Activated CD8-positive, alpha-beta memory T cell treated with anti-CD3 and anti-CD28 coated beads, Interleukin-2, amount 50 U/mL, for 48 hours (primary cell): Measurements from ENCODE around the gene TEC.
"Not testable (repeated sequence)": the region's sequence is repeated elsewhere in the genome, so short reads cannot be mapped to it uniquely, and the experiment has no call there.

ENCODE experiments used
- DNase-seq: peaks from one replicate; pipeline ENCODE4 v3.0.0-alpha.2; 2020

The TEC gene

GRCh38 chr4:48237996-48238645, 31.5 kb downstream of the TEC start:
- no peak for DNase-seq

GRCh38 chr4:48235050-48235449, 34.6 kb downstream of the TEC start:
- no peak for DNase-seq

DNA sequence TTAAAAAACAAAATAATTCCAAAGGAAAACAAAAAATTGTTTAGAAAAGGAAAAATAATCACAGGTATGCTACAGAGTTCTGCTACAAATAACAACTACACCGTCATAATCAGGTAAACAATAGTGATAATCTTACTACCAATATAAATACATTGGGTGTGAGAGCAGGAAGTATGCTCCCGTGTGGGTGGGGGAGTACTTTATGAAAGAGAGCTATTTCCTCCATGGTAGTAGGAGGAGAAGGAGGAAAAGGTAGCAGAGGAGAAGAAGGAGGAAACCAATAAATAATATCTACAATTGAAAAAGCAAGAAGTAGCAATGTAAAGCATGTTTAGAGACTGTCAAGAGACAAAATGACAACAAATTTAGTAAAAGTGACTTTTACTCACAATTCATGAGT, 35.1 kb downstream of the TEC start:
- DNase-seq = no peak

DNA sequence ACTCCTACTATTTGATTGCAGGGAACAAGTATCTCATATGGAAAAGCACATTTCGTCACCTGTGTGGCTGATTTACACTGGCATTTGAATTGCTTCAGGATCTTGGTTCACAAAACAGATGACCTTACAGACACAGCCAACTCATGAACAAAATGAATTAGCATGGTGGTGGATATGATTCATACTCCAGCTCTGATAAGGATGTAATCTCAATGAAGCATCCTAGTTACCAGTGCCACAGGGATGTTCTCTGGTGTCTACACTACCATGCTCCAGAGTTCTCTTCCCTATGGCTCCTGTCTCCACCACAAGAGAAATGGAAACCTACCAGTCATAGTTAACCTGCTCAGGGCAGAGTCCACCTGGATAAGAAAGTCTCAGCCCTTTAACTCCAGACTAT, 40.7 kb downstream of the TEC start:
- no peak for DNase-seq

GRCh38 chr4:48227662-48228061, 42.0 kb downstream of the TEC start:
- DNase-seq = no peak

DNA sequence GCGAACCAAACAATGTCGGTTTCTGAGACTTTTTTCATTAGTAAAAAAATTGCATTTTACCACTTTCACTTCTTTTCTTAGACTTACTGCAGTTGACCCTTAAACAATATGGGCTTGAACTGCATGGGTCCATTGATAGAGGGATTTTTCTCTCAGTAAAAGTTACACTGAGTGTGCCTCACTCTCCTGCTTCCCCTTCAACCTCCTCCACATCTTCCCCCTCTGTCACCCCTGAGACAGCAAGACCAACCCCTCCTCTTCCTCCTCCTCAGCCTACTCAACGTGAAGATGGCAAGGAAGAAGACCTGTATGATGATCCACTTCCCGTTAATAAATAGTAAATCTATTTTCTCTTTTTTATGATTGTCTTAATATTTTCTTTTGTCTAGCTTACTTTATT, 43.4 kb downstream of the TEC start:
- DNase-seq = no peak

DNA sequence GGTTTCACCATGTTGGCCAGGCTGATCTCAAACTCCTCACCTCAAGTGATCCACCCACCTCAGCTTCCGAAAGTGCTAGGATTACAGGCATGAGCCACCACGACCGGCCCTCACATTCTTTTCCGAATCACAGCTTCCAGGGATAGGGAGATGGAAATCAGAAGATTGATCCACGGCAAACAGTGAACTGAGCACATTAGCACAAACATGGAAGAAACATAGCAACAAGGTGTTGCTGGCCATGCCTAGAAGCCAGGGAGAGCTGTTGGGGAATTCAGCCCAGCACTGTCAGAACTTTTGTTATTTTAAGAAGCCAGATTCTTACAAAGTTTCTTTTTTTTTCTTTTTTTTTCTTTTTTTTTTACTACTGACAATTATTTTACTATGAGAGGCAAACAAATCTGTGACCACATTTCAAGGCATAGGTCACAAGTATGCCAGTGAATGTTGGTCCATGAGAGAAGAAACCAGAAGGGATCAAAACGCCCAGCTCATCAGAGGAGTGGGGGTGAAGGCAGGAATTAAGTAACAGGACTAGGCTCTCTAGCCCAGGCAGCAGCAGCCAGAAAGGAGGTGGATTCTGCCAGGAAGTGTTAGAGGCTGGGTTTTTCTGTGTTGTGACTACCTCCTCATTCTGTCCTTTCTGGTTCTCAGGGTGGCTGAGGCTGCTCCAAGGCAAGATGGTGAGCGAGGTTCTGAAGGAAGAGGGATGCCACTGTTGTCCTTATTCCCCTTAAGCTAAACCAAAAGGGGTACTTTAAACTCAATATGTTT, 44.1 kb downstream of the TEC start:
- no peak for DNase-seq

GRCh38 chr4:48224606-48225005, 45.0 kb downstream of the TEC start:
- DNase-seq = no peak

GRCh38 chr4:48223633-48224295, 45.9 kb downstream of the TEC start:
- DNase-seq = no peak

GRCh38 chr4:48222491-48222890, 47.1 kb downstream of the TEC start:
- DNase-seq = no peak

- DNase-seq = not testable (repeated sequence)
Measured at GRCh38 chr4:48219430-48219829, 50.2 kb downstream of the TEC start.

GRCh38 chr4:48216563-48216962, 53.1 kb downstream of the TEC start:
- no peak for DNase-seq

GRCh38 chr4:48215977-48216376, 53.7 kb downstream of the TEC start:
- no peak for DNase-seq

DNA sequence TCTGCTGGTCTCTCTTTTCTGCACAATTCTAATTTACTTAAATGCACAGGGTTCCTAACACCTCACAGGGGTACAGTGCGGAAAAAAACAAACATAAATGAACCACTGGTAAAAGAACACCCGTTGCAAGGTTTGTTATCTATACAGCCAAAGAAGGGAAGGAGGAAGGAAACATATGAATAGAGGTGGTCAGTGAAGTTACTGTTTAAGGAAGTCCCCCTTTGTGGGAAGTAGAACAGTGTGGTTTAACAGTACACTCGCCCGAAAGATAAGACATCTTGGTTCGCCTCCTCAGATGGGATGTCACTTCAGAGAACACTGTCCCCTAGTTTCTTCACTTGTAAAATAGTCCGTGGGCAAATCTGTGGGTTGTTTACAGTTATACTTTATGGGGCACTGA, 57.5 kb downstream of the TEC start:
- DNase-seq = no peak

- no peak for DNase-seq
Measured at GRCh38 chr4:48210966-48211328, 58.7 kb downstream of the TEC start.

GRCh38 chr4:48205626-48206025, 64.0 kb downstream of the TEC start:
- DNase-seq = no peak

DNA sequence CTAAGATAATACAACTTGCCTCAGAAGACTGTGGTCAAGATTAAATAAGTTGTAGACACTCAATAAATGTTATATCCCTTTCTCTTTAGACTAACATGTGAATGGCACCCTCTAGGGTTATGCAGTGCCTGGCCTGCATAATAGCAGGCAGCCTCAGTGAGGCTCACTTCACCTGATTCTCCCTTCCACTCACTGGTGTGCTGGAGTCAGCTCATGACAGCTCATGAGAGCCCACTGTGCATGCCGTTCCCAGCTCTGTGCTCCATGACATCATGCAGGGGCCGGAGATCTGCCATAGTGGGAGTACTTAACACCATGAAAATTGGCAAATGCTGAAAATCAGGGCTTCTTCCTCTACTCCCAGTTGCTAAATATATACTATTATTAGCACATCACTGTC, 64.5 kb downstream of the TEC start:
- no peak for DNase-seq

DNA sequence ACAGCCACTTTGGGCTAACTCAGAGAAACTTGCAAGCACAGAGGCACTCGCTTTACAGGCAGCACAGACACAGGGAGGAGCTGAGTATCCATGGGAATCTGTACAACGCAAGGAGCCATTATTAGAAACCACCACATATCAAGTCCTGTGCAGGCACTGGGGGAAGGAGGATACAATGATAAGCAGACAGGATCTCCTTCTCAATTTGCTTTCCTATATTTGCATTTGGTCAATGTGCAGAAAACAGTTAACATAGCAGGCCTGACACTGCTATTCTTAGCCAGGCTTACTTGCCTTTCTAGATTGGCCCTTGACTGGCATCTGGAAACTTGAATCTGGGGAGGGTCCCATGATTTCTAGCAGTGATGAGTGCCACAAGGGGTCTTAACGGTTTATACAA, 65.8 kb downstream of the TEC start:
- no peak for DNase-seq

DNA sequence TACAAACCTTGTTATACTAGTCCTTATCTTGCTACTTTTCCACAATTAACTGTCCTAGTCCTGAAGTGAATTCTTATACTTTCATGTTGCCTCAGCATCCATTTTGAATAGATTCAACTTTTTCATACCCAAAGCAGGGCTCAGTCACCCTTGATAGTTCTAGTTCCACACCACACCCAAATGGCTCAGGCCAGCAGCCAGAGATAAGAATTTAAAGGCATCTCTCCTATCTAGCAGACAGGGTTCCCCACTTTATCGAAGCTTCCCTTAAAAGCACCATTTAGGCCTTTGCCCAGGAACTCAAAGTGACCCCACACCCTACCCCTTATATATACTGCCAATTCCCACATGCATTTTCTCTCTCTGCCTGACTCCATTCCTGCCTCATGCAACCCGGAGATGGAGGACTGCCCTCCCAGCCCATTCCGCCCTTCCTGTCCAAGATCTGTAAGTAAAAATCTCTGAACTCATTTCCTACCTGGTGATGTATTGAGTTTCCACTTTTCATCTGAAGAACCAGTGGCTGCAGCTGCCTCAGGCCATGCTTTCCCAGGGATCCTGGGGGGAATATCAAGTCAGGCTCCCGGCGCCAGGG, 71.9 kb downstream of the TEC start:
- DNase-seq = no peak

DNA sequence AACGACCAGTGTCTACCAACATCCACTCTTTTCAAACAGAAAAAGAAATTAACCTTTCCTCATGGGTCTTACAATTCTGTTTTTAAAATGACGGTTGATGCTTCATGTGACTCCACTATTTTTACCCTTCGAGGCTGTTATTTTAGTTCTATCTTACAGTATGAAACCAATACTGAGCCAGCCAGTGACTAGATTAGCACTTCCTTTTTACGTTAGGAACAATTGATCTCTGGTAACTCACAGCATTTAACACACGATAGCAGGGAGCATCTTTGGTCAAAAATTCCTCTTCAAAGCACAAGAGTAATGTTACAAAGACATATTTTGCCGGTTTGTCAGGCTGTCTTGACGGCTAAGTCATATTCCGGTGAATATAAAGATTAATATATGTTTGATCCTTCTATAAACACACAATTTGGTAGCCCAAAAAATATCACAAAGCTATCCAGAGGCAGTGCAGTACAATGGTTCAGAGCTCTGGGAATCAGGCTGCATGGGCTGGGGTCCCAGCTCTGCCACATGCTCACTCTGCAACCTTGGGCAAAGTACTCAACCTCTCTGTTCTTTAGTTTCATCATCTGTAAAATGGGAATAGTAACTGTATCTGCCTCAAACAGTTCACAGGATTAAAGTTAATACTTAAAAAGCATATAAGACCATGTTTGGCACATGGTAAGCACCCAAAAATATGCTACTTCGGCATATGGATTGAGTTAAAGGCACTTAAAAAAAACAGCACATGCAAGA, 72.7 kb downstream of the TEC start:
- DNase-seq = no peak

- DNase-seq = no peak
Measured at GRCh38 chr4:48195853-48196252, 73.8 kb downstream of the TEC start.

DNA sequence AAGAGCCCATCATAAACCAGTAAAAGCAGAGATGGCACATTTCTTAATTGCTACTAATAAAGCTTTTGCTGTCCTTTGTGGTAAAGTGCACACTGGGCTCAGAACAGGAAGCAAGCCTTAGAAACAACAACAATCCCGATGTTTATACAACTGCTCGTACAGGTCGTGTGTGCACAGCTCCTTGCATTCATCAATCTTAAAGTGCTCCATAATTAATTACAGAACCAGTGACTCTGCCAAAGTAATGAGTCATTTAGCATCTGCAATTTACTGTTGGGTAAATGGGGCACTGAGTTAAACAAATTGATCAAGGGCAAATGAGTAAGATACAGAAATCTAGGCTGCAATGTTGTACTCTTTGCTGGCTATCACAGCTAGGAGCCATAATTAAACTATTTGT, 74.3 kb downstream of the TEC start:
- DNase-seq = no peak

- DNase-seq = no peak
Measured at GRCh38 chr4:48194971-48195370, 74.7 kb downstream of the TEC start.
